ENCODE measurements around the gene SCGB1A1.
"Not testable (repeated sequence)": the region's sequence is repeated elsewhere in the genome, so short reads cannot be mapped to it uniquely, and the experiment has no call there.

Gene SCGB1A1

DNA sequence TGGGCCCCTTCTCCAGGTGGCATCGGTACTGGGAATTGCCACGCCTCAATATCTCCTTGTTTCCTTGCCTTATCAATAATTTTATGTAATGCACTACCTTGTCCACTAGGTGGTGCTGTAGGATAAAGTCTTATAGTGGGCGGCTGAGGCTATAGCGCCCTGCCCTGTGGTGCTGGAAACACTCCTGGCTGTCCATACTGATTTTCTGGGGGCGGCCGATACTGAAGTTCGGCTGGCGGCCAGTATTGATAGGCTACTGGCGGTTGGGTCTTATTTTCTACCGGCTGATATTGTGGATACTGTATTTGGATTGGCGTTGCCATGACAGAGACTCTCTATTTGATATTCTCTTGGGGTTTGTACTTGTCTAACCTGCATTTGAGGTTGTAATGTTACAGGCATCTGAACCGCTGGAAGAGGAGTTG is 38.0 kb upstream of the SCGB1A1 start:
- TF ChIP-seq, protein P1, sequence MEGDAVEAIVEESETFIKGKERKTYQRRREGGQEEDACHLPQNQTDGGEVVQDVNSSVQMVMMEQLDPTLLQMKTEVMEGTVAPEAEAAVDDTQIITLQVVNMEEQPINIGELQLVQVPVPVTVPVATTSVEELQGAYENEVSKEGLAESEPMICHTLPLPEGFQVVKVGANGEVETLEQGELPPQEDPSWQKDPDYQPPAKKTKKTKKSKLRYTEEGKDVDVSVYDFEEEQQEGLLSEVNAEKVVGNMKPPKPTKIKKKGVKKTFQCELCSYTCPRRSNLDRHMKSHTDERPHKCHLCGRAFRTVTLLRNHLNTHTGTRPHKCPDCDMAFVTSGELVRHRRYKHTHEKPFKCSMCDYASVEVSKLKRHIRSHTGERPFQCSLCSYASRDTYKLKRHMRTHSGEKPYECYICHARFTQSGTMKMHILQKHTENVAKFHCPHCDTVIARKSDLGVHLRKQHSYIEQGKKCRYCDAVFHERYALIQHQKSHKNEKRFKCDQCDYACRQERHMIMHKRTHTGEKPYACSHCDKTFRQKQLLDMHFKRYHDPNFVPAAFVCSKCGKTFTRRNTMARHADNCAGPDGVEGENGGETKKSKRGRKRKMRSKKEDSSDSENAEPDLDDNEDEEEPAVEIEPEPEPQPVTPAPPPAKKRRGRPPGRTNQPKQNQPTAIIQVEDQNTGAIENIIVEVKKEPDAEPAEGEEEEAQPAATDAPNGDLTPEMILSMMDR (IDR thresholded peaks at IDR 0.05; ENCODE audit: low read depth, low read length): peak; percentile 51
- H3K36me3 ChIP-seq, H3K27me3 ChIP-seq, H3K4me1 ChIP-seq, H3K9me3 ChIP-seq: not testable (repeated sequence)
- peak overlapping the region; percentile 33 for H3K4me3 ChIP-seq (ENCODE audit: low read depth, low read length)
- DNase-seq: peak; percentile 51

DNA sequence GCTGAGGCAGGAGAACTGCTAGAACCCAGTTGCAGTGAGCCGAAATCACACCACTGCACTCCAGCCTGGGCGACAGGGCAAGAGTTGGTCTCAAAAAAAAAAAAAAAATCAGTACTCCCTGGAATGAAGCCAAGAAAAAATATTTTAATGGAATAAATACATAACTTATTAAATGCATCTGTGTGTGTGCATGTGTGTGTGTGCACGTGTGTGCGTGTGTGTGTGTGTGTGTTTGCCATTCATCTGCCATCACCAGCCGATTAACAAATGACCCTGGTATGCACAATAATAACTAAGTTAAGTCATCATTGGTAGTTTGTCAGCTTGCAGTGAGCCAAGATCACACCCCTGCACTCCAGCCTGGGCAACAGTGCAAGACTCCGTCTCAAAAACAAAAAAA is 35.0 kb upstream of the SCGB1A1 start:
- no peak for DNase-seq
- TF ChIP-seq, protein P1 (IDR thresholded peaks at IDR 0.05; ENCODE audit: low read depth, low read length): no peak
- Histone ChIP-seq H3K4me3 (ENCODE audit: low read depth, low read length) (no peak overlapping the region), H3K27me3 (no peaks in the 10 kb centered on the region), H3K4me1 (peaks cover 6% of the 10 kb centered on the region), H3K9me3 (no peaks in the 10 kb centered on the region), H3K36me3 (no peaks in the 10 kb centered on the region)

DNA sequence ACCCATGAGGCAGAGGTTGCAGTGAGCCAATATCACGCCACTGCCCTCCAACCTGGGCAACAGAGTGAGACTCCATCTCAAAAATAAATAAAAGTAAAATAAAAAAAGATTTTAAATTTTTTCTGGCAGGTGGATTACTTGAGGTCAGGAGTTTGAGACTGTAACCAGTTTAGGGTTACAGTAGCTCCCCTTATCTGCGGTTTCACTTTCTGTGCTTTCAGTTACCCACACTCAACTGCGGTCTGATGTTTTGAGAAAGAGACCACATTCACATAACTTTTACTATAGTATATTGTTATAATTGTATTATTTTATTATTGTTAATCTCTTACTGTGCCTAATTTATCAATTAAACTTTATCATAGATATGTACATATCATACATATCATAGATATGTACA is 32.8 kb upstream of the SCGB1A1 start:
- H3K4me3 ChIP-seq (ENCODE audit: low read depth, low read length); H3K36me3 ChIP-seq; H3K27me3 ChIP-seq; H3K4me1 ChIP-seq; DNase-seq; H3K9me3 ChIP-seq: not testable (repeated sequence)

DNA sequence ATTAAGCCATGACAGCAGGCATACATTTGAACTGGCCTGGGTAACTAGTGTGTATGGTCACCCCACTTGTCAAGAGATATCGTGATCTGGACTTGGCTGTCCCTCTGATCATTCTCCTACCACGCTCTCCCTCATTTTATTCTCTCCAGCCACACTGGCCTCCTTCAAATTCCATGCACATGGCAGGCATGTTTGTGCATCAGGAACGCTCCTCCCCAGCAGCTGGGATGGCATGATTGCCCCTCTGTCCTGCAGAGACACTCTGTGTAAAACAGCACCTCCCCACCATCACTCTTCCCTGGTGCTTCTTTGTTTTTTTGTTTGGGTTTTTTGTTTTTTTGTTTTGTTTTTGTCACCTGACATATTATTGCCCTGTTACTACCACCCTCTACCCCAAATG is 31.5 kb upstream of the SCGB1A1 start:
- Histone ChIP-seq H3K27me3 (no peaks in the 10 kb centered on the region), H3K4me3 (ENCODE audit: low read depth, low read length) (no peak overlapping the region), H3K36me3 (no peaks in the 10 kb centered on the region), H3K4me1 (peaks cover 6% of the 10 kb centered on the region), H3K9me3 (no peaks in the 10 kb centered on the region)
- TF ChIP-seq, protein P1 (IDR thresholded peaks at IDR 0.05; ENCODE audit: low read depth, low read length): no peak
- DNase-seq: no peak

DNA sequence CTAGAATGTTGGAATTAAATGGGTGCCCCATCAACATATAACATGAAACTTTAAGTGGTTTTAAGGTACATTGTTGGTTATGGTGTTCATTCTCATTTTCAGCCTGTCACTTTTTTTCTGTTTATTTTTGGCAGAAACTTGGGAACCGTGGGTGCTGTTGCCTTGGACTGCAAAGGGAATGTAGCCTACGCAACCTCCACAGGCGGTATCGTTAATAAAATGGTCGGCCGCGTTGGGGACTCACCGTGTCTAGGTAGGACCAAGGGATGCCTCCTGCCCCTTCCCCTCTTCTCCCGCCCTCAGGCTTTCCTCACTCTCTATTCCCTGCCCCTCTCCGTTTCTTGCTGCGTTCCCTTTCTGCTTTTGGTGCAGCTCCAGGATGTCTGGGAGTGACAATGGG is 29.8 kb upstream of the SCGB1A1 start:
- Histone ChIP-seq H3K27me3 (no peaks in the 10 kb centered on the region), H3K4me1 (no peaks in the 10 kb centered on the region), H3K4me3 (ENCODE audit: low read depth, low read length) (no peak overlapping the region), H3K9me3 (no peaks in the 10 kb centered on the region), H3K36me3 (no peaks in the 10 kb centered on the region)
- no peak for DNase-seq
- TF ChIP-seq, protein P1 (IDR thresholded peaks at IDR 0.05; ENCODE audit: low read depth, low read length): no peak

DNA sequence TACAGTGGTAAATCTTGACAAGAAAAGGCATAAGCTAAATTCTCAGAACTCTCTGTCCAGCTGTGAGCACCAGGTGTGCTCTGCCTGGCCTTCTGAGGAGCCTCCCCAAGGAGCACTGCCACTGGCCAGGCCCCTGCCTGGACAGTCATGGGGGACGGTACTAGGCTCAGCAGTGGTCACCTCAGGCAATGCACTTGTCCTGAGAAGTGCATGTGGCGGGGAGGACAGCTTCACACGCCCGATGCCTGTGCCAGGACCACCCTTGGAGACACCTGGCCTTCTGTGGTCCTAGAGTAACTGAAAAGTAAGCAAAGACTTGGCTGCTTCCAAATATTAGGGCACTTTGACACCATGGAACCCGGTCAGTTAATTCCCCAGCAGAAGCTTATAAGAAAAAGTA is 28.6 kb upstream of the SCGB1A1 start:
- TF ChIP-seq, protein P1 (IDR thresholded peaks at IDR 0.05; ENCODE audit: low read depth, low read length): no peak
- Histone ChIP-seq H3K27me3 (no peaks in the 10 kb centered on the region), H3K4me1 (no peaks in the 10 kb centered on the region), H3K9me3 (no peaks in the 10 kb centered on the region), H3K36me3 (no peaks in the 10 kb centered on the region), H3K4me3 (ENCODE audit: low read depth, low read length) (no peak overlapping the region)
- no peak for DNase-seq

DNA sequence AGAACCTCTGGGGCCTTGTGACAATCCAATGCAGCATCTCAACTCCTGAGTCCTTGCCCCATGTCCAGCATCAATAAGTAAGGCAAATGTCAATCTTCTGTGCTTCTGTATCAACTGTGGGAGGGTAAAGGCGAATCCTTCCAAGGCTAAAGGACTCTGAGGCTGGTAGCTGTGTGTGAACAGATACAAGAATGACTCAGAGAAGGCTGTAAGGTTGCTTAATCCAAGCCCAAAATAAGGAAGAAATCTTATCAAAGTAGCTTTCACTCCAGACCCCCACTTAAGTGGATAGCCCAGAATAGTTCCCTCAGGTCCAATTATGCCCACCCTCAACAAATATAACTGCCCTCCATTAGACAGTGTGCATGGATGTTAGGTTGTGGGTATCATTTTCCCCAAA is 28.1 kb upstream of the SCGB1A1 start:
- DNase-seq: no peak

More for the DNA sequence above, 28.1 kb upstream of the SCGB1A1 start:
- Histone ChIP-seq H3K4me3 (ENCODE audit: low read depth, low read length) (no peak overlapping the region), H3K9me3 (no peaks in the 10 kb centered on the region), H3K36me3 (no peaks in the 10 kb centered on the region), H3K4me1 (no peaks in the 10 kb centered on the region), H3K27me3 (no peaks in the 10 kb centered on the region)
- TF ChIP-seq, protein P1 (IDR thresholded peaks at IDR 0.05; ENCODE audit: low read depth, low read length): no peak
